ENCODE measurements around the gene CCDC6. TPM values are rescaled to one million over a fixed set of nuclear protein-coding genes. Genes with fewer than 3 reads are reported as not detected.
"Not testable (repeated sequence)": the region's sequence is repeated elsewhere in the genome, so short reads cannot be mapped to it uniquely, and the experiment has no call there.

CCDC6 gene
- total and polyA plus RNA-seq, 7 donors, result 12.6 to 97.5 (median 59.2) TPM

DNA sequence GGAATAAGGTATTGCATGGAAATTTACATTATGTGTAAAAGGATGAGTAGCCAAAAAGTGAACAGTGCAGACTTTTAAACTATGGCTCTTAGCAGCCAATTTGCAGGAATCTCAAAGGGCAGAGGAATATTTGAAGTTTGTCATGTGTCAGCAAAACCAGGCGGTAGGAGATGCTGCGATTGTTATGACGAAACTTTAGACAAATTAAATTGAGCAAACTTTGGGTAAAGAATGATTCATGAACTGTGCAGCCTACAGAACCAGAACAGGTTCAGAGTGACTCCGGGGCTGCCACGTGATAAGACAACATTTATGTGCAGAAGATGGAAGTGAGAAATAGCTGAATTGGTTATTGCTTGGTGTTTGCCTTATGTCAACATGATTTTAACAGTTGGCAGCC is 39.2 kb upstream of the CCDC6 start:
- intact Hi-C loops (cut with DNase I), result no loop called here
- 86 to 90% methylated on average over 5 of the region's 5 CpGs for WGBS, 2 donors

DNA sequence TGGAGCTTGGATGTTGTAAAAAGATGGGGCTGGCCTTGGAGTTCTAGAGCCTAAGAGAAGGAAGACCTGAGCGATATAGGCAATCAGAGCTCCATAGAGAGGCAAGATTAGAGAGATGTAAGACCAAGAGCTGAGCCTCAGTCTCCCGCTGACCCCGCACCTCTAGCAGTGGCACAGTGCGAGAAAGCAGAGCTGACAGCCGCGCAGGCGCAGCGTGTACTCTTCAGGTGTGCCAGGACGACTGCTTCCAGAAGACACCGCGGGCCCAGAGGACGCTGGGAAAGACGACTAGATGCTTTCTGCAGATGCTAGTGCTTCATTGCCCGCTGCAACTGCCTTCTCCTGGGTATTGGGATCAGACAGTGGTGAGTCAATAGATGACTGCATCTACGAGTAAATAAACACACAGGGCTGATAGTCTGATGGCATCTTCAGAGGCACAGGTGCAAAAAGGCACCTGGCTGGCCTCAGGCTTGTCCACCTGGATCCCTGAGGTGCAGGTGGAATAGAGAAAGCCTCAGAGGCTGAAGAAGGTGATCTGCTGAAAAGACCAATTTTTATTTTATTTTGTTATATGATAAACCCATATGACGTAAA is 38.1 kb upstream of the CCDC6 start:
- H3K4me1 ChIP-seq, result no peaks in the 10 kb centered on the region
- H3K9me3 ChIP-seq, result no peaks in the 10 kb centered on the region
- no peak overlapping the region for H3K4me3 ChIP-seq
- no peak for DNase-seq
- no peaks in the 10 kb centered on the region for H3K27me3 ChIP-seq
- no peak overlapping the region for H3K27ac ChIP-seq
- no peaks in the 10 kb centered on the region for H3K36me3 ChIP-seq
- TF ChIP-seq, protein P1, sequence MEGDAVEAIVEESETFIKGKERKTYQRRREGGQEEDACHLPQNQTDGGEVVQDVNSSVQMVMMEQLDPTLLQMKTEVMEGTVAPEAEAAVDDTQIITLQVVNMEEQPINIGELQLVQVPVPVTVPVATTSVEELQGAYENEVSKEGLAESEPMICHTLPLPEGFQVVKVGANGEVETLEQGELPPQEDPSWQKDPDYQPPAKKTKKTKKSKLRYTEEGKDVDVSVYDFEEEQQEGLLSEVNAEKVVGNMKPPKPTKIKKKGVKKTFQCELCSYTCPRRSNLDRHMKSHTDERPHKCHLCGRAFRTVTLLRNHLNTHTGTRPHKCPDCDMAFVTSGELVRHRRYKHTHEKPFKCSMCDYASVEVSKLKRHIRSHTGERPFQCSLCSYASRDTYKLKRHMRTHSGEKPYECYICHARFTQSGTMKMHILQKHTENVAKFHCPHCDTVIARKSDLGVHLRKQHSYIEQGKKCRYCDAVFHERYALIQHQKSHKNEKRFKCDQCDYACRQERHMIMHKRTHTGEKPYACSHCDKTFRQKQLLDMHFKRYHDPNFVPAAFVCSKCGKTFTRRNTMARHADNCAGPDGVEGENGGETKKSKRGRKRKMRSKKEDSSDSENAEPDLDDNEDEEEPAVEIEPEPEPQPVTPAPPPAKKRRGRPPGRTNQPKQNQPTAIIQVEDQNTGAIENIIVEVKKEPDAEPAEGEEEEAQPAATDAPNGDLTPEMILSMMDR (IDR thresholded peaks at IDR 0.05), result no peak
- no peak for TF ChIP-seq POLR2A (IDR thresholded peaks at IDR 0.05)
- TF ChIP-seq POLR2AphosphoS5 (IDR thresholded peaks at IDR 0.05), result no peak
- TF ChIP-seq EP300 (IDR thresholded peaks at IDR 0.05), result no peak
- intact Hi-C loops (cut with DNase I), result no loop called here
- 86 to 90% methylated on average over 16 of the region's 16 CpGs for WGBS, 2 donors

More for the DNA sequence above, 39.2 kb upstream of the CCDC6 start:
- no peaks in the 10 kb centered on the region for H3K27me3 ChIP-seq
- TF ChIP-seq POLR2A (IDR thresholded peaks at IDR 0.05) (no peak), EP300 (IDR thresholded peaks at IDR 0.05) (no peak), POLR2AphosphoS5 (IDR thresholded peaks at IDR 0.05) (no peak)
- TF ChIP-seq, protein P1 (IDR thresholded peaks at IDR 0.05), result no peak
- H3K9me3 ChIP-seq, result no peaks in the 10 kb centered on the region
- H3K27ac ChIP-seq, result no peak overlapping the region
- no peak overlapping the region for H3K4me3 ChIP-seq
- H3K4me1 ChIP-seq, result no peaks in the 10 kb centered on the region
- H3K36me3 ChIP-seq, result no peaks in the 10 kb centered on the region
- DNase-seq, result no peak

DNA sequence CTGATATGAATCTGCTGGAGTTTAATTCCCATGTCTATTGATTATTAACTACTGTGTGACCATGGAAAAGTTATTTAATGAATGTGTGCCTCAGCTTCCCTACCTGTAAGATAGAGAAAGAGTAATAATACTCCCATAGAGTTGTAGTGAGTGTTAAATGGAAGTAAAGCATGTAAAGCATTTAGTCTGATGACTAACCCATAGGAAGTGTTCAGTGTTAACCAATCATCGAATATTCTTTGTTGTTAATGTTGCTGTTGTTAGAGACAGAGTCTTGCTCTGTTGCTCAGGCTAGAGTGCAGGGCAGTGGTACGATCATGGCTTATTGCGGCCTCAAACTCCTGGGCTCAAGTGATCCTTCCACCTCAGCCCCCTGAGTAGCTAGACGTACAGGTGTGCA is 36.2 kb upstream of the CCDC6 start:
- TF ChIP-seq POLR2A (IDR thresholded peaks at IDR 0.05) (no peak), EP300 (IDR thresholded peaks at IDR 0.05) (no peak)
- Histone ChIP-seq H3K4me1 (no peaks in the 10 kb centered on the region), H3K4me3 (no peak overlapping the region), H3K36me3 (no peaks in the 10 kb centered on the region), H3K9me3 (no peaks in the 10 kb centered on the region), H3K27ac (no peak overlapping the region), H3K27me3 (no peaks in the 10 kb centered on the region)
- intact Hi-C loops (cut with DNase I), result no loop called here
- 93 to 94% methylated on average over 4 of the region's 4 CpGs for WGBS, 2 donors
- no peak for DNase-seq

DNA sequence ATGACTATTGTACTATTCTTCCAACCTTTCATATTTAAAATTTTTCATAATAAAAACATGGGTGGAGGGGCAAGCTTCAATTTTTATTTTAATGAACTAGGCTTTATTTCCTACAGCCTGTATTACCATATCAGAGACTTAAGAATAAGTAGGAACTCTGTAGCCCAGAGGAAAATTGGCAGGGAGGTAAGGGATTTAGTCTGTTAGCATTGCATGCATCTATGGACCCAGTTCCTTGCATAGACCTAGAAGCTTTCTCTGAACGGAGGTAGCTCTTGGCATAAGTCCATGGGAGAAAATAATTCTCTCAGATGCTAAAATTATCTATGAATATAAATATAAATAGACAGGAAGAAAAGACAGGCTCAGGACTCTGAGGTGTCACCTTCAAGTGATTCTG is 31.4 kb upstream of the CCDC6 start:
- Histone ChIP-seq H3K27me3 (no peaks in the 10 kb centered on the region), H3K4me3 (no peak overlapping the region), H3K36me3 (no peaks in the 10 kb centered on the region), H3K4me1 (no peaks in the 10 kb centered on the region), H3K9me3 (no peaks in the 10 kb centered on the region), H3K27ac (no peak overlapping the region)
- DNase-seq, result no peak
- intact Hi-C loops (cut with DNase I), result no loop called here
- 85 to 86% methylated on average over 1 of the region's 1 CpG for whole genome bisulfite sequencing, 2 donors
- TF ChIP-seq POLR2AphosphoS5 (IDR thresholded peaks at IDR 0.05) (no peak), EP300 (IDR thresholded peaks at IDR 0.05) (no peak), POLR2A (IDR thresholded peaks at IDR 0.05) (no peak)
- TF ChIP-seq, protein P1 (IDR thresholded peaks at IDR 0.05), result no peak

DNA sequence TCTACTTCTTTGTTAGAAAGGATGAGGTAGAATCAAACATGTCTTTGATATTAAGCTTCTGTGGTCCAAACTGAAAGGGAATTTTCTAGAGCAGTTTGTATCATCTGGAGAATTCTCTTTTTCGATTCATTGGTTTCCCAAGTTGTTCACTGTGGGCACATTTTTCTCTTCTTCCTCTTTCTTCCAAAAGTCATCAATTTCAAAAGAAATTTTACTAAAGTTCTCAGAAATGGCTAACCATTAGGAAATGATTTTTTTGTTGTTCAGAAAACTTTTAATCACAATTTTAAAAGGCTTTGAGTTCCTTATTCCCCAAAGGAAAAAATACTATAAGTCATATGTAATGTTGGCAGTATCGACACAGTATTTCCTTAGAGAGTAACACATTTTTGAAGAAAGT is 28.3 kb upstream of the CCDC6 start:
- H3K36me3 ChIP-seq, result no peaks in the 10 kb centered on the region
- no peak for TF ChIP-seq POLR2A (IDR thresholded peaks at IDR 0.05)
- no peak for TF ChIP-seq EP300 (IDR thresholded peaks at IDR 0.05)
- TF ChIP-seq, protein P1 (IDR thresholded peaks at IDR 0.05), result no peak
- TF ChIP-seq POLR2AphosphoS5 (IDR thresholded peaks at IDR 0.05), result no peak
- WGBS, 2 donors, result 63 to 83% methylated on average over 2 of the region's 2 CpGs
- no peaks in the 10 kb centered on the region for H3K4me1 ChIP-seq
- no peak overlapping the region for H3K27ac ChIP-seq
- intact Hi-C loops (cut with DNase I), result no loop called here
- no peak overlapping the region for H3K4me3 ChIP-seq
- no peak for DNase-seq
- no peaks in the 10 kb centered on the region for H3K9me3 ChIP-seq
- no peaks in the 10 kb centered on the region for H3K27me3 ChIP-seq

DNA sequence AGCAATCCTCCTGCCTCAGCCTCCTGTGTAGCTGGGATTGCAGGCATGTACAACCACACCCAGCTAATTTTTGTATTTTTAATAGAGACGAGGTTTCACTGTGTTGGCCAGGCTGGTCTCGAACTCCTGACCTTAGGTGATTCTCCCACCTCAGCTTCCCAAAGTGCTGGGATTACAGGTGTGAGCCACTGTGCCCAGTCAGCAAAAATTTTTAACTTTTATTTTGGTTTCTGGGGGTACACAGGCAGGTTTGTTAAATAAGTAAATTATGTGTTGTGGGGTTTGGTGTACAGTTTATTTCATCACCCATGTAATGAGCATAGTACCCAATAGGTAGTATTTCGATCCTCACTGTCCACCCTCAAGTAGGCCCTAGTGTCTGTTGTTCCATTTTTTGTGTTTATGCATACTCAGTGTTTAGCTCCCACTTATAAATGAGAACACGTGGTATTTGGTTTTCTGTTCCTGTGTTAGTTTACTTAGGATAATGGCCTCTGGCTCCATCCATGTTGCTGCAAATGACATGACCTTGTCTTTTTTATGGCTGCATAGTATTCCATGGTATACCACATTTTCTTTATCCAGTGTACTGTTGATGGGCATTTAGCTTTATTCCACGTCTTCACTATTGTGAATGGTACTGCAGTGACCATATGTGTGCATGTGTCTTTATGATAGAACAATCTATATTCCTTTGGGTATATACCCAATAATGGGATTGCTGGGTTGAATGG is 24.6 kb upstream of the CCDC6 start:
- 91 to 94% methylated on average over 5 of the region's 5 CpGs for WGBS, 2 donors
- H3K27me3 ChIP-seq; intact Hi-C loops (cut with DNase I); DNase-seq; H3K4me3 ChIP-seq; H3K36me3 ChIP-seq; H3K9me3 ChIP-seq; H3K27ac ChIP-seq; H3K4me1 ChIP-seq: not testable (repeated sequence)

All from sigmoid colon (tissue), 7 donors.